Right lobe of liver (tissue), 6 donors: Measurements from ENCODE around the gene INSIG1. TPM values are rescaled to one million over a fixed set of nuclear protein-coding genes. Genes with fewer than 3 reads are reported as not detected.

Source experiments
- ATAC-seq, 4 donors: fragments of 200-7000 bp; cut with Tn5 transposase; one replicate each; pipeline ENCODE4 v1.9.1; 2020; ENCODE audit warnings: mild to moderate bottlenecking in 4 of 4, moderate library complexity in 4 of 4
- DNase-seq, 3 donors: peaks; one replicate each; pipeline ENCODE4 v3.0.0-alpha.2; 2020
- H3K27ac ChIP-seq, 3 donors: fragments of 200-600 bp; one replicate each; pipeline ENCODE4 v1.8.0; 2022
- H3K27me3 ChIP-seq, 2 donors: fragments of 200-600 bp; one replicate each; pipeline ENCODE4 v1.8.0; 2022
- H3K36me3 ChIP-seq, 4 donors: fragments of 200-600 bp; sonication (generic) in 1 of 4; one replicate each; pipeline versions ENCODE4 v1.5.1 to v1.8.0; 2017 to 2022; ENCODE audit warnings: control low read depth in 1 of 4
- H3K4me1 ChIP-seq, 4 donors: fragments of 200-600 bp; sonication (generic) in 1 of 4; one replicate each; pipeline versions ENCODE4 v1.5.1 to v1.8.0; 2017 to 2022; ENCODE audit warnings: control low read depth in 1 of 4
- H3K4me3 ChIP-seq, 3 donors: fragments of 200-600 bp; one replicate each; pipeline ENCODE4 v1.8.0; 2022
- H3K9me3 ChIP-seq, 4 donors: fragments of 200-600 bp; sonication (generic) in 1 of 4; one replicate each; pipeline versions ENCODE4 v1.5.1 to v1.8.0; 2017 to 2022; ENCODE audit warnings: control low read depth in 1 of 4
- POLR2A ChIP-seq: fragments of 450-650 bp; IDR thresholded peaks from one replicate; pipeline ENCODE4 v1.6.1; 2017; ENCODE audit warnings: antibody characterized with exemption, mild to moderate bottlenecking
- WGBS: methylation state at CpG from one replicate; pipeline ENCODE4 v1.1.6; 2018; ENCODE audit warnings: low coverage, low lambda C conversion rate; ENCODE audit not compliant: insufficient coverage; ENCODE audit errors: missing lambda C conversion rate; 5-methylcytosine and 5-hydroxymethylcytosine counted together
- intact Hi-C, 2 donors: fragments of 100-400 bp; cut with DNase I; formaldehyde crosslinking; loops; one replicate each; pipeline versions ENCODE4 v1.11.2 to v1.14.1; 2022
- total RNA-seq, 6 experiments: library from RNA; depleted of rRNA in 2 of 6; stranded (reverse); fragments of >200 nt in 2 of 6; fragmentation: NEBNext Ultra II Directional in 3 of 6; extraction: Animal tissue kit (Norgen Biotek cat#: 25700) in 3 of 6; gene quantifications; one replicate each; pipeline versions ENCODE4 v1.1.0 to v1.2.4, GENCODE V29; 2016 to 2023
- TF ChIP-seq, protein P1 (sequence below), 4 donors: fragments of 200-600 bp in 3 of 4; fragments of 450-650 bp in 1 of 4; IDR thresholded peaks; one replicate each; pipeline versions ENCODE4 v1.5.1 to v1.8.0; 2016 to 2022; ENCODE audit warnings: antibody characterized with exemption in 4 of 4, mild to moderate bottlenecking in 2 of 4
- donor health status: DM: no; HTN: yes; CAD: no.
- donor health status: DM: no; HTN: no; CAD: no.
- donor health status: DM: no; HTN: no; CAD: no.
- donor health status: DM: no; HTN: yes; CAD: no.
- donor health status: DM: no; HTN: yes; CAD: no.

Gene INSIG1
- total RNA-seq, 6 experiments from 2014 or later: 130 to 625 (median 205) TPM

DNA sequence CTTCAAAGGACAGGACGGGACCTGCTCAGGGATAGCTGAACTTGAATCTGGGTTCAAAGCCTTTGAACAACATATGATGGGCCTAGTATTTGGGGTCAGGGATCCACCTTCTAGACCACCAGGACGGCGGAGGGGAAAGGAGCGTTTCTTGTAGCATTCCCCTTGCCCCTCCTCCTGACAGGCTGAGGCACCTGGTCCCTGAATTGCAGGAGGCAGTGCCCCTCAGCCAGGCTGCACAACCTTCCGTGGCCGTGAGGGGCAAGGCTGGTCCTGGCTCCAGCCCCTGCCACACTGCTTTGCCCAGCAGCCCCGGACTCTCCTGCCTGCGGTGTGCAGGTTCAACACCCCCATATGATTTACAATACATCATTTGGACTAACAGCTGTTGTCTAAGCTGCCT is 58.1 kb downstream of the INSIG1 start:
- Histone ChIP-seq H3K27ac (no peak overlapping the region), H3K4me3 (no peak overlapping the region), H3K4me1 (no peaks in the 10 kb centered on the region), H3K9me3 (no peaks in the 10 kb centered on the region), H3K27me3 (no peaks in the 10 kb centered on the region), H3K36me3 (no peaks in the 10 kb centered on the region)
- TF ChIP-seq, protein P1, sequence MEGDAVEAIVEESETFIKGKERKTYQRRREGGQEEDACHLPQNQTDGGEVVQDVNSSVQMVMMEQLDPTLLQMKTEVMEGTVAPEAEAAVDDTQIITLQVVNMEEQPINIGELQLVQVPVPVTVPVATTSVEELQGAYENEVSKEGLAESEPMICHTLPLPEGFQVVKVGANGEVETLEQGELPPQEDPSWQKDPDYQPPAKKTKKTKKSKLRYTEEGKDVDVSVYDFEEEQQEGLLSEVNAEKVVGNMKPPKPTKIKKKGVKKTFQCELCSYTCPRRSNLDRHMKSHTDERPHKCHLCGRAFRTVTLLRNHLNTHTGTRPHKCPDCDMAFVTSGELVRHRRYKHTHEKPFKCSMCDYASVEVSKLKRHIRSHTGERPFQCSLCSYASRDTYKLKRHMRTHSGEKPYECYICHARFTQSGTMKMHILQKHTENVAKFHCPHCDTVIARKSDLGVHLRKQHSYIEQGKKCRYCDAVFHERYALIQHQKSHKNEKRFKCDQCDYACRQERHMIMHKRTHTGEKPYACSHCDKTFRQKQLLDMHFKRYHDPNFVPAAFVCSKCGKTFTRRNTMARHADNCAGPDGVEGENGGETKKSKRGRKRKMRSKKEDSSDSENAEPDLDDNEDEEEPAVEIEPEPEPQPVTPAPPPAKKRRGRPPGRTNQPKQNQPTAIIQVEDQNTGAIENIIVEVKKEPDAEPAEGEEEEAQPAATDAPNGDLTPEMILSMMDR (IDR thresholded peaks at IDR 0.05): no peak
- no peak for TF ChIP-seq POLR2A
- WGBS: no CpG with 5 or more reads among the region's 8 CpGs
- ATAC-seq (no peak), DNase-seq (no peak)
- intact Hi-C loops: loop anchor here (10.0 kb wide), 2 partner anchors 161 to 451 kb away; no protein-coding TSS in a partner anchor

DNA sequence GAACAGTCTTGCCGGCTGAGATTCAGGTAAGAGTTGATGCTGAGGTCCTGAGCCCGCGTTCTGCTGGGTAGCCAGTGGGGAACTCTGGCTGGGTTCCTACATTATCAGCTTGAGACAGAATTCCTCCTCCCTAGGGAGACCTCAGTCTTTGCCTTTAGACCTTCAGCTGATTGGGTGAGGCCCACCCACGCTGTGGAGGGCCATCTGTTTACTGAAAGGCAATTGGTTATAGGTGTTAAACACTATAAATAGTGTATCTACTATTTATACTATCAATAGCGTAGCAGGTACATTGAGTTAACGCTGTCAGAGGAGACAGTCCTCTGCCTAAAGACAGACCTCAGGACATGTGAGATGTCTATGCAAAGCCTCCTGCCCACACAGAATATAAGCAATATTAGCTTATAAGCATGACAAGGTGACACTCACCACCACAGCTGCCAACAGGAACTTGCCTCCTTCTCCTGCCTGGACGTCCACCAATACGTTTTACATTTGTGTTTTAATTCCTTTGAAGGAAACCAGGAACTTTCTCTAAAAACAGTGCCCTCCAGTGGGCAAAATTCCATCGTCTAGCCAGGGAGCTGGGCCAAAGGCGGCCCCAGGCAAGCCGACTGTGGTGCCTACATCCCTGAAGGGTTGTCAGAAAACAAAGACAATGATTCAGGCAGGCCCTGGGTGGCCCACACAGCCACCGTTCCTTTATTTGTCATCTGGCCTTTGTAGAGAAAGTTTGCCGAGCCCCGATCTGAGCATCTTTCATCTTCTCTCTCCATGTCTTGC is 58.8 kb downstream of the INSIG1 start:
- Histone ChIP-seq H3K27me3 (no peaks in the 10 kb centered on the region), H3K4me1 (no peaks in the 10 kb centered on the region), H3K9me3 (no peaks in the 10 kb centered on the region), H3K27ac (no peak overlapping the region), H3K36me3 (no peaks in the 10 kb centered on the region), H3K4me3 (no peak overlapping the region)
- WGBS: 33% methylated on average over 11 of the region's 14 CpGs
- DNase-seq: no peak
- intact Hi-C loops: loop anchor here (10.0 kb wide), 2 partner anchors 162 to 452 kb away; no protein-coding TSS in a partner anchor
- no peak for TF ChIP-seq POLR2A
- TF ChIP-seq, protein P1 (IDR thresholded peaks at IDR 0.05): peak in 3 of 4 donors; percentile 32 to 48 (median 48)
- ATAC-seq: peak in 3 of 4 donors; percentile 39 to 67 (median 47)

DNA sequence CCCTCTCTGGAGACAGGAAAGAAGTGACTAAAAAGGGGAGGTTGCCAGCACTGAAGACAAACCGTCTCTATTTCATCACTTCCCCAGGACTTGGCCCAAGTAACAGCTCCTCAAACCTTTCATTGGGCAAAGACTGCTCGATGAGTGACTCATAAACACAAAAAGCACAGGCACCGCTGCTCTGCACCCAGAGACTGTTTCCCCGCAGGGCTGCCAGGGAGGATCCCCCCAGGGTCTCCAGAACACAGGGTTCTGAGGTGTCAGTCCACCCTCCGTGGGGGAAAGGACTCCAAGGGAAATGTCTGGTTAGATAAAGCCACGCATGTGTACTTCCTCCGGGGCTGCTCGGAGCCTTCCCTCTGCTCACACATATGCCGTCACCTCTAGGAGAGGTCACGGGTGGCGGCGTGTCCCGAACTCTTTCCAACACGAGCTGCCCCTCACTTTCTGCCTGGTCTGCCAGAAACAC is 59.9 kb downstream of the INSIG1 start:
- Histone ChIP-seq H3K27ac (no peak overlapping the region), H3K4me1 (no peaks in the 10 kb centered on the region), H3K27me3 (no peaks in the 10 kb centered on the region), H3K36me3 (no peaks in the 10 kb centered on the region), H3K4me3 (no peak overlapping the region), H3K9me3 (no peaks in the 10 kb centered on the region)
- 4% methylated on average over 5 of the region's 14 CpGs for WGBS
- intact Hi-C loops: loop anchor here (10.0 kb wide), 2 partner anchors 163 to 453 kb away; no protein-coding TSS in a partner anchor
- ATAC-seq: peak in 1 of 4 donors; percentile 20
- no peak for TF ChIP-seq POLR2A
- TF ChIP-seq, protein P1 (IDR thresholded peaks at IDR 0.05): no peak
- DNase-seq: peak in 1 of 3 donors; percentile 33

DNA sequence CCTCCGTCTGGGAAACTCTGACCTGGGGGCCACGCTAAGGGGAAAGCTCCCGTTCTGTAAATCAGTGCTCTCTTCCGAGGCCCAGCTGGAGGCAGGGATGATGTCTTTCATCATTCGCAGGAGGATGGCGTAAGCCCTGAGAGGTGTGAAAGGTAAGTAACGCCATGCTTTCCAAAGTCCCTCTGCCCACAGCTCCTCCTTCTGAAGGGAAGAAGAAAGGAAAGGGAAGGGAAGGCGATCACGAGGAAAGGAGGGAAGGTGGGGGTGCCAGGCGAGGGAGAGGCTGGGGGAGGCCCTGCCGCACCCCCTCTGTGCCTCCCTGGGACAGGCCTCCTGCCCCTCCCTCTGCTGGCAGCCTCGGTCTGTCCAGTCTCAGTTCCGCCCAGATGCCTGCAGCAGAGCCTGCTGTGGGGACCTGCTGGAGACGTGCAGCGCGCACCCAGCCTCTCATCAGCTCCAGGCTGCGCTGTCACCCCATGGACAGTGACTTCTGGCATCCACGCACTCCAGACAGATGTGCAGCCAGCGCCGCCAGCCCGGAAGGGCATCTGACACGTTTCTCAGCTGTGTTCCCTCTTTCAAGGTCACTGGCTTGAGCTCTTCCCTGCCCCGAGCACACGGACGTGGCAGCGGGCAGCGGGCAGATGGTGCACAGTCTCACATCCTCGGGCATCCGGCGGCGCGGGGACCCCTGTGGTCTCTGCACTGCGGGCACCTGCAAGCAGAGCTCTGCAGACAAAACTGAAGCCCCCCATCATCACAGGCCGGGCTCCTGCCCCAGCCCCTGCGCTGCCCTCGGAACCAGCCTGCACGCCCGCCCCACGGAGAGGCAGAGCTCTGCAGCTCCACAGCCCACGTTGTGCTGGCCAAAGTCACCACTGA is 60.6 kb downstream of the INSIG1 start:
- WGBS: 25% methylated on average over 23 of the region's 40 CpGs
- H3K27ac ChIP-seq: no peak overlapping the region
- no peaks in the 10 kb centered on the region for H3K27me3 ChIP-seq
- peaks cover 0 to under 1% (median 0%) of the 10 kb centered on the region in 4 donors for H3K4me1 ChIP-seq
- no peaks in the 10 kb centered on the region for H3K9me3 ChIP-seq
- H3K4me3 ChIP-seq: no peak overlapping the region
- no peak for TF ChIP-seq POLR2A
- TF ChIP-seq, protein P1 (IDR thresholded peaks at IDR 0.05): no peak
- peak in 1 of 4 donors; percentile 29 for ATAC-seq
- intact Hi-C loops: loop anchor here (10.0 kb wide), 2 partner anchors 164 to 454 kb away; no protein-coding TSS in a partner anchor
- peak in 1 of 3 donors; percentile 31 for DNase-seq
- no peaks in the 10 kb centered on the region for H3K36me3 ChIP-seq
